Breast epithelium (tissue), 4 donors: ENCODE results near the gene POMT1. TPM values are rescaled to one million over a fixed set of nuclear protein-coding genes. Genes with fewer than 3 reads are reported as not detected.
"Not testable (repeated sequence)": the region's sequence is repeated elsewhere in the genome, so short reads cannot be mapped to it uniquely, and the experiment has no call there.

Experiments used
- DNase-seq, 2 donors: peaks; one replicate each; pipeline ENCODE4 v3.0.0-alpha.2; 2019; ENCODE audit warnings: low spot score in 2 of 2
- H3K27ac ChIP-seq, 2 donors: fragments of 200-600 bp; sonication (generic) in 1 of 2; one replicate each; pipeline ENCODE4 v1.5.1; 2016 to 2019; ENCODE audit warnings: mild to moderate bottlenecking in 1 of 2
- H3K27me3 ChIP-seq, 2 donors: fragments of 200-600 bp; sonication (generic) in 1 of 2; one replicate each; pipeline versions ENCODE4 v1.5.1 to v1.6.0; 2017 to 2019; ENCODE audit warnings: control low read depth in 1 of 2, mild to moderate bottlenecking in 1 of 2
- H3K36me3 ChIP-seq: fragments of 200-600 bp; one replicate; pipeline ENCODE4 v1.5.1; 2019
- H3K4me1 ChIP-seq, 2 donors: fragments of 200-600 bp; sonication (generic); one replicate each; pipeline ENCODE4 v1.5.1; 2016 to 2019; ENCODE audit warnings: control low read depth in 1 of 2
- H3K4me3 ChIP-seq, 3 donors: fragments of 200-600 bp; sonication (generic); 1 replicate in 2 of 3; 2 replicates in 1 of 3; pipeline ENCODE4 v1.5.1; 2016 to 2019; ENCODE audit warnings: mild to moderate bottlenecking in 3 of 3, moderate library complexity in 2 of 3
- H3K9me3 ChIP-seq, 2 donors: fragments of 200-600 bp; sonication (generic) in 1 of 2; one replicate each; pipeline ENCODE4 v1.5.1; 2016 to 2019; ENCODE audit warnings: control low read depth in 1 of 2
- CTCF ChIP-seq, 3 donors: fragments of 450-650 bp; IDR thresholded peaks; one replicate each; pipeline ENCODE4 v1.5.1; 2016 to 2017; ENCODE audit warnings: antibody characterized with exemption in 3 of 3, mild to moderate bottlenecking in 3 of 3, moderate library complexity in 3 of 3
- POLR2A ChIP-seq: fragments of 450-650 bp; IDR thresholded peaks from one replicate; pipeline ENCODE4 v1.6.1; 2016; ENCODE audit warnings: antibody characterized with exemption, mild to moderate bottlenecking, moderate library complexity
- POLR2AphosphoS5 ChIP-seq, 3 donors: sonication (generic); formaldehyde crosslinking; IDR thresholded peaks; one replicate each; pipeline ENCODE4 v1.6.1; 2017; ENCODE audit warnings: antibody characterized with exemption in 3 of 3
- intact Hi-C: fragments of 100-400 bp; cut with DNase I; formaldehyde crosslinking; loops from one replicate; pipeline ENCODE4 v1.15.1; 2023; ENCODE audit warnings: low total_unique reads
- total RNA-seq, 3 donors: library from RNA; depleted of rRNA; stranded (reverse); fragments of >200 nt; gene quantifications; one replicate each; pipeline ENCODE4 v1.1.0, GENCODE V29; 2016

The POMT1 gene
- total RNA-seq, 3 donors from 2014 or later = 26.5 to 45.7 (median 26.6) TPM

DNA sequence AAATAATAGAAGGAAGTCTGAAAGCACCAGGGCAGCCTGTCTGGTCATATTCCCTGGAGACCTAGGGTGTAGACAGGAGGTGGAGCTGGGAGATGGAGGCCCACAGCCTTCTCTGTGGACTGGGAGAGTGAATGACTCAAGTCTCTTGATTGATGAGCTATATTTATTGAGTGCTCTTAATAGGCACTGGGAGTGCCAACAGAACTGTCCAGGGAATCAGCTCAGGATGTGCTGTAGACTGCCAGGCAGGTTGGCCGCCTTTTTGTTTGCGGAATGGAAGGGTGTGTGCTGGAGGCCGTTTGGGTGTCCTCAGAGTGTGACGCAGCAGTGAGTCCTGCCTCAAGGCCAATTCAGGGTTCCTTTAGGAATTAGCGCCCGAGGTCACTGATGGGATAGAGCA, 33.4 kb upstream of the POMT1 start:
- no peaks in the 10 kb centered on the region for H3K4me1 ChIP-seq
- H3K9me3 ChIP-seq = no peaks in the 10 kb centered on the region
- H3K4me3 ChIP-seq = no peak overlapping the region
- H3K36me3 ChIP-seq = no peaks in the 10 kb centered on the region
- intact Hi-C loops = no loop called here
- no peaks in the 10 kb centered on the region for H3K27me3 ChIP-seq
- TF ChIP-seq POLR2AphosphoS5 (IDR thresholded peaks at IDR 0.05) = no peak
- TF ChIP-seq CTCF (IDR thresholded peaks at IDR 0.05) = no peak
- TF ChIP-seq POLR2A = no peak
- peak in 1 of 2 donors; percentile 41 for DNase-seq
- peak overlapping the region in 1 of 2 donors; percentile 8 for H3K27ac ChIP-seq

- H3K27me3 ChIP-seq = no peaks in the 10 kb centered on the region
- TF ChIP-seq POLR2AphosphoS5 (IDR thresholded peaks at IDR 0.05) (no peak), CTCF (IDR thresholded peaks at IDR 0.05) (no peak), POLR2A (no peak)
- H3K9me3 ChIP-seq = no peaks in the 10 kb centered on the region
- H3K27ac ChIP-seq = no peak overlapping the region
- H3K36me3 ChIP-seq = no peaks in the 10 kb centered on the region
- intact Hi-C loops = loop anchor here (10.0 kb wide), 1 partner anchor 75 kb away; the partner anchor contains the start of gene PRRC2B
- H3K4me3 ChIP-seq = no peak overlapping the region
- no peaks in the 10 kb centered on the region for H3K4me1 ChIP-seq
- peak in 1 of 2 donors; percentile 10 for DNase-seq
These were observed 32.8 kb upstream of the POMT1 start for GRCh38 chr9:131469951-131470350.

GRCh38 chr9:131470581-131470991, 32.1 kb upstream of the POMT1 start:
- H3K36me3 ChIP-seq = peaks cover 4% of the 10 kb centered on the region
- intact Hi-C loops = loop anchor here (10.0 kb wide), 1 partner anchor 76 kb away; the partner anchor contains the start of gene PRRC2B
- no peaks in the 10 kb centered on the region for H3K4me1 ChIP-seq
- H3K27me3 ChIP-seq = no peaks in the 10 kb centered on the region
- TF ChIP-seq POLR2A (no peak), POLR2AphosphoS5 (IDR thresholded peaks at IDR 0.05) (no peak), CTCF (IDR thresholded peaks at IDR 0.05) (no peak)
- peak in 1 of 2 donors; percentile 34 for DNase-seq
- no peaks in the 10 kb centered on the region for H3K9me3 ChIP-seq
- no peak overlapping the region for H3K4me3 ChIP-seq
- H3K27ac ChIP-seq = no peak overlapping the region

DNA sequence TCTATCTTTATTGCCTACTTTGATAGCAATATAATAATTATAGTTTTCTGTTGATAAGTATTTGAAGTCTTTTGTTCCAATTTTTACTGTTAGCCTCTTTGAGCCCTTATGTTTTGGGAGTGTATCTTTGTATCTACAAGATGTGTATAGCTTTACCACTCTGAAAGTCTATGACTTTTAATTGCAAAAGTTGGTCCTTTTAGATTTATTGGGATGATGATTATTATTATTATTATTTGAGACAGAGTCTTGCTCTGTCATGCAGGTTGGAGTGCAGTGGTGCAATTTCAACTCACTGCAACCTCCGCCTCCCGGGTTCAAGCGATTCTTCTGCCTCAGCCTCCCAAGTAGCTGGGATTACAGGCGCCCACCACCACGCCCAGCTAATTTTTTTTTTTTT, 30.6 kb upstream of the POMT1 start:
- not testable (repeated sequence) for H3K36me3 ChIP-seq
- intact Hi-C loops = loop anchor here (10.0 kb wide), 1 partner anchor 77 kb away; the partner anchor contains the start of gene PRRC2B

GRCh38 chr9:131473198-131473885, 29.4 kb upstream of the POMT1 start:
- TF ChIP-seq POLR2A = no peak
- no peak for TF ChIP-seq CTCF (IDR thresholded peaks at IDR 0.05)
- no peak for TF ChIP-seq POLR2AphosphoS5 (IDR thresholded peaks at IDR 0.05)
- DNase-seq = peak in 1 of 2 donors; percentile 25
- Histone ChIP-seq H3K9me3 (no peaks in the 10 kb centered on the region), H3K4me3 (no peak overlapping the region), H3K27ac (no peak overlapping the region), H3K4me1 (no peaks in the 10 kb centered on the region), H3K36me3 (peaks cover 9% of the 10 kb centered on the region), H3K27me3 (no peaks in the 10 kb centered on the region)
- intact Hi-C loops = loop anchor here (10.0 kb wide), 1 partner anchor 79 kb away; the partner anchor contains the start of gene PRRC2B

More for the DNA sequence above, 30.6 kb upstream of the POMT1 start:
- not testable (repeated sequence) for H3K4me1 ChIP-seq, H3K4me3 ChIP-seq, DNase-seq, H3K27ac ChIP-seq, H3K27me3 ChIP-seq, H3K9me3 ChIP-seq
